Suprapubic skin (tissue), 4 donors: Measurements from ENCODE around the gene SORCS2. TPM values are rescaled to one million over a fixed set of nuclear protein-coding genes. Genes with fewer than 3 reads are reported as not detected.

Experiments used
- DNase-seq, 2 donors: peaks; one replicate each; pipeline ENCODE4 v3.0.0-alpha.2; 2019; ENCODE audit warnings: low spot score in 2 of 2
- H3K27ac ChIP-seq: fragments of 200-600 bp; sonication (generic); one replicate; pipeline ENCODE4 v1.5.1; 2019
- H3K27me3 ChIP-seq: fragments of 200-600 bp; sonication (generic); one replicate; pipeline ENCODE4 v1.5.1; 2019
- H3K36me3 ChIP-seq: fragments of 200-600 bp; sonication (generic); one replicate; pipeline ENCODE4 v1.5.1; 2019
- H3K4me1 ChIP-seq: fragments of 200-600 bp; sonication (generic); one replicate; pipeline ENCODE4 v1.5.1; 2019
- H3K4me3 ChIP-seq: fragments of 200-600 bp; sonication (generic); one replicate; pipeline ENCODE4 v1.5.1; 2019; ENCODE audit warnings: mild to moderate bottlenecking
- H3K9me3 ChIP-seq: fragments of 200-600 bp; sonication (generic); one replicate; pipeline ENCODE4 v1.5.1; 2019
- CTCF ChIP-seq, 2 donors: fragments of 200-600 bp in 1 of 2; fragments of 450-650 bp in 1 of 2; sonication (generic) in 1 of 2; IDR thresholded peaks; one replicate each; pipeline ENCODE4 v1.5.1; 2016 to 2019; ENCODE audit warnings: antibody characterized with exemption in 2 of 2, mild to moderate bottlenecking in 1 of 2, moderate library complexity in 1 of 2
- EP300 ChIP-seq: sonication (generic); formaldehyde crosslinking; IDR thresholded peaks from one replicate; pipeline ENCODE4 v1.6.1; 2017; ENCODE audit warnings: antibody characterized with exemption
- POLR2A ChIP-seq, 2 donors: fragments of 450-650 bp; IDR thresholded peaks; one replicate each; pipeline ENCODE4 v1.6.1; 2017; ENCODE audit warnings: antibody characterized with exemption in 2 of 2, mild to moderate bottlenecking in 2 of 2, moderate library complexity in 2 of 2
- POLR2AphosphoS5 ChIP-seq, 3 donors: sonication (generic); formaldehyde crosslinking; IDR thresholded peaks; one replicate each; pipeline ENCODE4 v1.6.1; 2017; ENCODE audit warnings: antibody characterized with exemption in 3 of 3
- WGBS: methylation state at CpG from one replicate; pipeline ENCODE4 v1.1.5; 2018; 5-methylcytosine and 5-hydroxymethylcytosine counted together
- total RNA-seq, 4 donors: library from RNA; depleted of rRNA; stranded (reverse); fragments of >200 nt; gene quantifications; one replicate each; pipeline ENCODE4 v1.1.0, GENCODE V29; 2016

Gene SORCS2
- total RNA-seq, 4 donors from 2014 or later = 0.94 to 4.6 (median 1.3) TPM

DNA sequence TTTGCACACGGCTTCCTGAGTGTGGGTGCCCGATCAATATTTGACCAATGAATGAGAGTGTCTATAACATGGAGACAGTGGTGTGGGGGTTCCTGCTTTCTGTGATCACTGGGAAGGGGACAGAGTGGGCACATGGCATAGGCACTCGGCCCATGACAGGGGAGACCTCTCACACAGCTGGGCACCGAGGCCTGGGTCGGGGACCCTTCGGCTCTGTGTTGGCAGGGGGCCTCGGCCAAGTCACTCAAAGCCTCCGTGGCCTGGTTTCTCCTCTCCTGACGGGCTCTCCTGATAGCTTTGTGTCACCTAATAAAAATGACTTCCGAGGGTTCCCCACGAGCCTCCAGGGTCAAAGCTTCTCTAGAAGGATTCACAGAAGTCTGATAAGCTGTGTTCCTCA is 286.3 kb downstream of the SORCS2 start:
- no peak overlapping the region for H3K27ac ChIP-seq
- H3K9me3 ChIP-seq = no peaks in the 10 kb centered on the region
- no peaks in the 10 kb centered on the region for H3K4me1 ChIP-seq
- TF ChIP-seq POLR2AphosphoS5 (IDR thresholded peaks at IDR 0.05) (no peak), EP300 (no peak), CTCF (IDR thresholded peaks at IDR 0.05) (no peak), POLR2A (IDR thresholded peaks at IDR 0.05) (no peak)
- H3K36me3 ChIP-seq = no peaks in the 10 kb centered on the region
- no peak for DNase-seq
- WGBS = 67% methylated on average over 11 of the region's 11 CpGs
- no peaks in the 10 kb centered on the region for H3K27me3 ChIP-seq
- H3K4me3 ChIP-seq = no peak overlapping the region

- TF ChIP-seq EP300 (no peak), POLR2A (IDR thresholded peaks at IDR 0.05) (no peak), POLR2AphosphoS5 (IDR thresholded peaks at IDR 0.05) (no peak), CTCF (IDR thresholded peaks at IDR 0.05) (no peak)
- Histone ChIP-seq H3K9me3 (no peaks in the 10 kb centered on the region), H3K36me3 (no peaks in the 10 kb centered on the region), H3K27ac (no peak overlapping the region), H3K27me3 (no peaks in the 10 kb centered on the region), H3K4me3 (no peak overlapping the region), H3K4me1 (no peaks in the 10 kb centered on the region)
- DNase-seq = no peak
- WGBS = 91% methylated on average over 16 of the region's 16 CpGs
These were observed 288.1 kb downstream of the SORCS2 start for GRCh38 chr4:7480423-7480822.

GRCh38 chr4:7481227-7481626 is 288.9 kb downstream of the SORCS2 start:
- Histone ChIP-seq H3K36me3 (no peaks in the 10 kb centered on the region), H3K27me3 (no peaks in the 10 kb centered on the region), H3K27ac (no peak overlapping the region), H3K9me3 (no peaks in the 10 kb centered on the region), H3K4me1 (no peaks in the 10 kb centered on the region), H3K4me3 (no peak overlapping the region)
- no peak for DNase-seq
- no peak for TF ChIP-seq CTCF (IDR thresholded peaks at IDR 0.05)
- no peak for TF ChIP-seq POLR2AphosphoS5 (IDR thresholded peaks at IDR 0.05)
- TF ChIP-seq EP300 = no peak
- no peak for TF ChIP-seq POLR2A (IDR thresholded peaks at IDR 0.05)
- 77% methylated on average over 14 of the region's 14 CpGs for WGBS

DNA sequence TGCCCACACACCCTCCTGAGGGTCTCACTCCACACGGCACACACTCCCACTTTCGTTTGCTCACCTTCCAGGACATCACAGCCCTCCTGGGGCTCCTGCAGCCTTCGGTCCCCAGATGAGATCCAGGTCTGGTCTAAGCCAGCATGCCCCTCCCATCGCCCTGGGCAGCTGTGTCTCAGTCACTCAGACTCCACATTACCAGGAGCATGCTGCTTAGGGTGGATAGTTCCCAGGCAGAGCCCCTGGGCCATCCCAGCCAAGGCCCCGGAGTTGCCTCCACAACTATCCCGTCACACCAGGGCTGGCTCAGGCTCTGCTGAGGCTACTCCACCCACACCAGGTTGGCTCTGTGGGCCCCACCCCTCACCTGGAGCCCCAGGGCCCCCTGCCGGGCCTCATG is 292.8 kb downstream of the SORCS2 start:
- Histone ChIP-seq H3K36me3 (no peaks in the 10 kb centered on the region), H3K4me3 (no peak overlapping the region), H3K9me3 (no peaks in the 10 kb centered on the region), H3K27me3 (peaks cover 7% of the 10 kb centered on the region), H3K4me1 (no peaks in the 10 kb centered on the region), H3K27ac (no peak overlapping the region)
- DNase-seq = no peak
- TF ChIP-seq CTCF (IDR thresholded peaks at IDR 0.05) (no peak), POLR2AphosphoS5 (IDR thresholded peaks at IDR 0.05) (no peak), POLR2A (IDR thresholded peaks at IDR 0.05) (no peak), EP300 (no peak)
- WGBS = 71% methylated on average over 6 of the region's 7 CpGs

DNA sequence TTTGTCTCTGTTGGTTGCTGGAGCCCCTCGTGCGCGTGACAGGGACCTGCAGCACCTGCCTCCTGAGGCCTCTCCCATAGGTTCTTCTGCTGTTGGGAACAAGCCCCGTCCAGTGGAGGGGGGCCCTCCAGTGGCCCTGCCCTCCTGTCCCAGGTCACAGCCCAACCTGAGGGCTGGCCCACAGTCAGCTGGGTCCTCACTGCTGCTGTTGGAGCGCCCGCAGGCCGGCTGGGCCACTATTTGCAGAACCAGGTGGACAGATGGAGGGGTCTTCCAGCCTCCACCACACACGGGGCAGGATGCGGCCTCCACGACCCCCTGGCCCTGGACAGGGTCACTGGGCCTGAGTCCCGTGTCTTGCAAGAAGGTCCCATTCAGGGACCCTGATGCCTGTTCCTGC is 293.8 kb downstream of the SORCS2 start:
- no CpG with 5 or more reads among the region's 11 CpGs for WGBS

More for the DNA sequence above, 293.8 kb downstream of the SORCS2 start:
- DNase-seq = no peak
- H3K9me3 ChIP-seq = no peaks in the 10 kb centered on the region
- no peaks in the 10 kb centered on the region for H3K4me1 ChIP-seq
- TF ChIP-seq POLR2A (IDR thresholded peaks at IDR 0.05) = no peak
- TF ChIP-seq POLR2AphosphoS5 (IDR thresholded peaks at IDR 0.05) = no peak
- no peak for TF ChIP-seq CTCF (IDR thresholded peaks at IDR 0.05)
- no peak for TF ChIP-seq EP300
- H3K27ac ChIP-seq = no peak overlapping the region
- H3K4me3 ChIP-seq = no peak overlapping the region
- H3K27me3 ChIP-seq = peaks cover 7% of the 10 kb centered on the region
- no peaks in the 10 kb centered on the region for H3K36me3 ChIP-seq
